NB4 (cell line): Measurements from ENCODE around the gene SNTG2.

Experiments
- DNase-seq: peaks from one replicate; pipeline ENCODE4 v3.0.0; 2010; ENCODE audit warnings: low read depth
- H3K4me3 ChIP-seq: one replicate; pipeline ENCODE4 v1.5.1; 2011; ENCODE audit warnings: mild to moderate bottlenecking, low read depth, low read length, moderate library complexity
- MYC ChIP-seq: IDR thresholded peaks from 2 replicates; pipeline ENCODE4 v1.6.1; 2011; ENCODE audit warnings: low read depth, low read length
- POLR2A ChIP-seq: IDR thresholded peaks from 2 replicates; pipeline ENCODE4 v1.6.1; 2011; ENCODE audit warnings: mild to moderate bottlenecking; ENCODE audit not compliant: insufficient read length; ENCODE audit errors: extremely low read depth
- TF ChIP-seq, protein P1 (sequence below): IDR thresholded peaks from 2 replicates; pipeline ENCODE4 v1.6.1; 2011; ENCODE audit warnings: low read depth, low read length
- TF ChIP-seq, protein P2 (sequence below): IDR thresholded peaks from one replicate; pipeline ENCODE4 v1.5.1; 2012; ENCODE audit warnings: low read depth, low read length

Gene SNTG2

DNA sequence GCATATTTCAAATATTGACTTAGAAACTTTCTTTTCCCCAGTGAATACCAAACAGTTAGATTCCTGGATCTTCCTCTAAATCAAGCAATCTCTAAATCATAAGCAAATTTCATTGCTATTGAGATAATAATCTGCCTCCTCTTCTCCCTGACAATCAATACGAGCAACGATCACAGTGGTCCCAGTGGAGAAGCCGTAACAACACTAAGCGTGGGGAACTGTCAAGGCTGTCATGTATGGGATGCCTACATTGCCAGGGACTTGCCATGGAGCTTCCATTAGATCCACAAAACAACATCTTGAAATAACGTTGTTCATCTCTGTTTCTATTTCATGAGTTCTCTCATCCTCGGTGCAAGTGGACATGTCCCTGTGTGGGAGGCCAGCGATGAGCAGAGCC lies 61.3 kb downstream of the SNTG2 start:
- TF ChIP-seq, protein P1, sequence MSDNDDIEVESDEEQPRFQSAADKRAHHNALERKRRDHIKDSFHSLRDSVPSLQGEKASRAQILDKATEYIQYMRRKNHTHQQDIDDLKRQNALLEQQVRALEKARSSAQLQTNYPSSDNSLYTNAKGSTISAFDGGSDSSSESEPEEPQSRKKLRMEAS, result no peak
- no peak for TF ChIP-seq POLR2A
- TF ChIP-seq, protein P2, sequence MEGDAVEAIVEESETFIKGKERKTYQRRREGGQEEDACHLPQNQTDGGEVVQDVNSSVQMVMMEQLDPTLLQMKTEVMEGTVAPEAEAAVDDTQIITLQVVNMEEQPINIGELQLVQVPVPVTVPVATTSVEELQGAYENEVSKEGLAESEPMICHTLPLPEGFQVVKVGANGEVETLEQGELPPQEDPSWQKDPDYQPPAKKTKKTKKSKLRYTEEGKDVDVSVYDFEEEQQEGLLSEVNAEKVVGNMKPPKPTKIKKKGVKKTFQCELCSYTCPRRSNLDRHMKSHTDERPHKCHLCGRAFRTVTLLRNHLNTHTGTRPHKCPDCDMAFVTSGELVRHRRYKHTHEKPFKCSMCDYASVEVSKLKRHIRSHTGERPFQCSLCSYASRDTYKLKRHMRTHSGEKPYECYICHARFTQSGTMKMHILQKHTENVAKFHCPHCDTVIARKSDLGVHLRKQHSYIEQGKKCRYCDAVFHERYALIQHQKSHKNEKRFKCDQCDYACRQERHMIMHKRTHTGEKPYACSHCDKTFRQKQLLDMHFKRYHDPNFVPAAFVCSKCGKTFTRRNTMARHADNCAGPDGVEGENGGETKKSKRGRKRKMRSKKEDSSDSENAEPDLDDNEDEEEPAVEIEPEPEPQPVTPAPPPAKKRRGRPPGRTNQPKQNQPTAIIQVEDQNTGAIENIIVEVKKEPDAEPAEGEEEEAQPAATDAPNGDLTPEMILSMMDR, result no peak
- TF ChIP-seq MYC, result no peak
- no peak for DNase-seq
- H3K4me3 ChIP-seq, result no peak overlapping the region

DNA sequence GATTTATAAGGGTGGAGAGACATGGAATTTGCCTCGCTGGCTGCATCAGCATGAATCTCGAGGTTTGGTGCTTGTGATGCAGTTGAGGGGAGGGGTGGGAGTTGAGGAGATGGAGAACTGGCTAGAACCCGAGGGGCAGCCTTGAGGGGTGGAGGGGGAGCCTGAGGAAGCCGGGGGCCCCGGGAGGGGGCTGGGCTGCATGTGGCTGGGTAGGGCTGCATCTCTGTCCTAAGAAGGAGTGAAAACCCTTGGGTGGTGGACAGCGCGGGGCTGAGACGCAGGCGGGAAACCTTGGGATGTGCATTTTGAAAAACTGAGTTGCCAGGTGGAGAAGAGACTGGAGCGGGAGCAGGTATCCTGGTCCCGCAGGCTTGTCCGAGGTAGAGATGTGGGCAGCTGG lies 64.2 kb downstream of the SNTG2 start:
- TF ChIP-seq POLR2A (no peak), MYC (no peak)
- TF ChIP-seq, protein P2, result no peak
- TF ChIP-seq, protein P1, result no peak
- DNase-seq, result no peak
- no peak overlapping the region for H3K4me3 ChIP-seq

DNA sequence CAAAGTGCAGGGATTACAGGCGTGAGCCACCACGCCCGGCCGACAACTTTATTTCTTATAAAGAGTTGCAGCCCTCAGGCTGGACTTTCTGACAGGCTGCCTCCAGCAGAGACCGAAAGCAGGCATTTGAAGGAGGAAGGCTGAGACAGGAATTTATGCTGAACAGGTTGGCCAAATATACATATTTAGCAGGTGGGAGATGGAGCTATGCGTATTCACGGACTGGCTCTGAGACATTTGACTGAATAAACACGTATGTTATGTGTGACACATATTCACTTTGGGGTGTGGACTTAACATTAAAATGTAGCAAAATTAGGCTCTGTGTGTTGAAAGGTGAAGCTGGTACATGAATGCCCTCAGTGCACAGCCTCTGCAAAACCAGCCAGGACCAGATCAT lies 65.9 kb downstream of the SNTG2 start:
- no peak overlapping the region for H3K4me3 ChIP-seq
- DNase-seq, result no peak
- TF ChIP-seq, protein P2, result no peak
- TF ChIP-seq POLR2A (no peak), MYC (no peak)
- TF ChIP-seq, protein P1, result no peak

DNA sequence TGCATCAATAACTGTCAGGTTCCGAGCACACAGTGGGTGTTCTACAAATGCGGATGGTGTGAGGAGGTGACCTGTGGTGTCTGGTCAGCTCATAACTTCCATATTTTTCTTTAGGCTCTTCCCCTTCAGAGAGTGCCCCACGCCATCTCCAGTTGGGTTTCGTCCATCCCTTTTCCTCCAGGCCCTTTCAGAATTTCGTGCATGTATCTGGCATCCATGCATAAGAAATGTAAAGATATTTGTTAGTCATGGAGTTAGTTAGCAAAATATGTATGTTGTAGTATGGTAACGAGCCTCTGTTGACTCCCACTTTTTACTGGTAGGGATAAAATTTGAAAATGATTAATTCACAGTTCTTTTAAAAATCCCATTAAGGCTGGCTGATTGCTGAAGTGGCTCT lies 67.2 kb downstream of the SNTG2 start:
- TF ChIP-seq, protein P1, result no peak
- TF ChIP-seq, protein P2, result no peak
- TF ChIP-seq POLR2A (no peak), MYC (no peak)
- no peak for DNase-seq
- H3K4me3 ChIP-seq, result no peak overlapping the region

DNA sequence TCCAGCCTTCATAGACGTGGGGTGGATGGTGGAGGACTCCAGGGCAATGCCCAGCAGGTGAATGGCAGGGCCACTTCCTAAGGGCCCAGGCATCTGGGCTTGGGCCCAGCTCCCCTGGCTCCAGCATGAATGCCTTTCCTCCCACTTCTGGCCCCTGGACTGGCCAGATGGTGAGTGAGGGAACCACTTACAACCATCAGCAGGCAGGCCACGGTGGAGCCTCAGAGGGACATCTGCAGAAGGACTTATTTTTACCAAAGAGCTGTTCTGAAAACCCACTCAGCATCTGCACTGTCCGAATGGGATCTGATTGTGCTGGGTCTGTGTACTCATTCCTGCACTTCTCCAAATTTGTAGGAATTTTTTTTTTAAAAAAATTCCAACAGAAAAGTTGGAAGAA lies 69.6 kb downstream of the SNTG2 start:
- TF ChIP-seq POLR2A (no peak), MYC (no peak)
- TF ChIP-seq, protein P2, result no peak
- TF ChIP-seq, protein P1, result no peak
- DNase-seq, result no peak

DNA sequence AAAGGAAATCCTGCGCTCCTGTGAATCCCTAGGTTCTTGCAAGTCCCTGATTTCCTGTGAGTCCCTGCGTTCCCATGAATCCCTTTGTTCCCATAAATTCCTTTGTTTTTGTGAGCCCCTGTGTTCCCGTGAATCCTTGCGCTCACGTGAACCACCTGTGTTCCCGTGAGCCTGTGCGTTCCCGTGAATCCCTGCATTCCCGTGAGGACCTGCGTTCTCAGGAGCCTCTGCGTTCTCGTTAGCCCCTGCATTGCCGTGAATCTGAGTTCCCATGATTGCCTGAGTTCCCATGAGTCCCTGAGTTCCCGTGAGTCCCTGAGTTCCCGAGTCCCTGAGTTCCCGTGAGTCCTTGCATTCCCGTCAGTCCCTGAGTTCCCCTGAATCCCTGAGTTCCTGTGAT lies 71.5 kb downstream of the SNTG2 start:
- no peak for DNase-seq
- no peak overlapping the region for H3K4me3 ChIP-seq
- TF ChIP-seq, protein P1, result no peak
- TF ChIP-seq, protein P2, result no peak
- TF ChIP-seq MYC (no peak), POLR2A (no peak)

More for the DNA sequence above, 69.6 kb downstream of the SNTG2 start:
- H3K4me3 ChIP-seq, result no peak overlapping the region
